Tibial nerve (tissue), 4 donors: ENCODE results near the gene NCSTN. TPM values are rescaled to one million over a fixed set of nuclear protein-coding genes. Genes with fewer than 3 reads are reported as not detected.

Source experiments
- DNase-seq, 2 donors: peaks; one replicate each; pipeline ENCODE4 v3.0.0-alpha.2; 2019; ENCODE audit warnings: low spot score in 2 of 2
- H3K27ac ChIP-seq, 4 donors: fragments of 200-600 bp; sonication (generic) in 3 of 4; one replicate each; pipeline ENCODE4 v1.5.1; 2017 to 2019; ENCODE audit warnings: mild to moderate bottlenecking in 1 of 4
- H3K27me3 ChIP-seq, 2 donors: fragments of 200-600 bp; sonication (generic) in 1 of 2; one replicate each; pipeline versions ENCODE4 v1.5.1 to v1.6.0; 2017 to 2019
- H3K36me3 ChIP-seq, 3 donors: fragments of 200-600 bp; sonication (generic); one replicate each; pipeline ENCODE4 v1.5.1; 2018 to 2019
- H3K4me1 ChIP-seq, 4 donors: fragments of 200-600 bp; sonication (generic) in 3 of 4; one replicate each; pipeline ENCODE4 v1.5.1; 2017 to 2019
- H3K4me3 ChIP-seq, 4 donors: fragments of 200-600 bp; sonication (generic) in 3 of 4; one replicate each; pipeline ENCODE4 v1.5.1; 2017 to 2019; ENCODE audit warnings: mild to moderate bottlenecking in 1 of 4, moderate library complexity in 1 of 4
- H3K9me3 ChIP-seq, 4 donors: fragments of 200-600 bp; sonication (generic) in 3 of 4; one replicate each; pipeline ENCODE4 v1.5.1; 2017 to 2019
- EP300 ChIP-seq, 2 donors: sonication (generic); formaldehyde crosslinking; IDR thresholded peaks; one replicate each; pipeline ENCODE4 v1.6.1; 2017; ENCODE audit warnings: antibody characterized with exemption in 2 of 2, mild to moderate bottlenecking in 1 of 2
- POLR2A ChIP-seq, 2 donors: fragments of 450-650 bp; IDR thresholded peaks; one replicate each; pipeline ENCODE4 v1.6.1; 2017; ENCODE audit warnings: antibody characterized with exemption in 2 of 2, mild to moderate bottlenecking in 2 of 2, moderate library complexity in 2 of 2
- WGBS, 2 donors: methylation state at CpG; one replicate each; pipeline ENCODE4 v1.1.5; 2018; 5-methylcytosine and 5-hydroxymethylcytosine counted together
- total RNA-seq, 4 donors: library from RNA; depleted of rRNA; stranded (reverse); fragments of >200 nt; gene quantifications; one replicate each; pipeline ENCODE4 v1.1.0, GENCODE V29; 2016
- TF ChIP-seq, protein P1 (sequence below), 5 experiments: fragments of 200-600 bp in 3 of 5; fragments of 450-650 bp in 2 of 5; sonication (generic) in 3 of 5; IDR thresholded peaks; one replicate each; pipeline ENCODE4 v1.5.1; 2016 to 2019; ENCODE audit warnings: antibody characterized with exemption in 5 of 5, mild to moderate bottlenecking in 3 of 5, moderate library complexity in 2 of 5

Gene NCSTN
- total RNA-seq, 4 donors from 2014 or later: 60.6 to 85.5 (median 73.0) TPM

DNA sequence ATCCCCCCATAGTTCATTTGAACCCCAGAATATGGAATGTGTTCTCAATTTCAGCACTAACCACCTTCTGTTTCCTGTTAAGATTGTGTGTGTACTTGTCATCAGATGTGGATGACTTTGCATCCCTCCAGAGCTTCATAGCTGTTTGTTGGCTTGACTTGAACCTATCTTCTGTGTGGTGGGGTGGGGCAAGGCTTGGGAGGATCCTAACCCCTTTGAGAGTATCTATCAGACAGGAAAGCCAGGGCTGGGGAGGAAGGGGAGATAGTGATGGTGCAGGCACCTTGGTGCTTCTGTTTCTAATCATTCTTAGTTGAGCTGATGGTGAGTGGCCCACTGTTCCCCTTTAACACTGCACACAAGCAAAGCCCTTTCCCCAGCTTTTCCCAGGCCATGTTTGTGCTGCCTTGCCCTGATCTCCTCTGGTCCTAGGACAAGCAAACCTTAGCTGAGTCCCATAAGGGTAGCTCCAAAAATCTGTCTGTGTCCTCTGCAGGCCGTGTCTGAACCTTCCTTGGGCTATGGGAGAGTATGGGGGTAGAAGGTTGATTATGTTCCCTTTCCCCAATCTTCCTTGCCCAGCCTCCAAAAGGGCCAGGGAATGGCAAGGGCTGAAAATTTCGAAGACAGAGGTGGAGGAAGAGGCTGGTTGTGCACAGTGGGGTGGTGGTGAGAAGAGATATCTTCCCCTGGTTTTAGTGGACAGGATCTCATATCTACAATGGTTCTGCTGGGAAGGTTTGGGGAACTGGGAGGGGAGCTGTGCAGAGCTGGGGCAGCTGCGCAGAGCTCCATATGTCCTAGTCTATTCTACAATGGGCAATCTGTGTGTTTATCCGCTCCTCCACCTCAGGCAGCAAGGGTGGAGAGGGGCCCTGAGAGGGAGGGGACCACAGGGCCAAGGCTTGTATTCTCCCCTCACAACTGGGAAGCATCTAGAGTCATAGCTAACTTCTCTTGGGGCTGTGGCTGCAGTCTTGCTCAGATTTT is 25.0 kb downstream of the NCSTN start:
- Histone ChIP-seq H3K4me3 (no peak overlapping the region), H3K27me3 (no peaks in the 10 kb centered on the region), H3K27ac (no peak overlapping the region), H3K9me3 (no peaks in the 10 kb centered on the region), H3K4me1 (no peaks in the 10 kb centered on the region), H3K36me3 (no peaks in the 10 kb centered on the region)
- TF ChIP-seq EP300 (IDR thresholded peaks at IDR 0.05) (no peak), POLR2A (IDR thresholded peaks at IDR 0.05) (no peak)
- TF ChIP-seq, protein P1, sequence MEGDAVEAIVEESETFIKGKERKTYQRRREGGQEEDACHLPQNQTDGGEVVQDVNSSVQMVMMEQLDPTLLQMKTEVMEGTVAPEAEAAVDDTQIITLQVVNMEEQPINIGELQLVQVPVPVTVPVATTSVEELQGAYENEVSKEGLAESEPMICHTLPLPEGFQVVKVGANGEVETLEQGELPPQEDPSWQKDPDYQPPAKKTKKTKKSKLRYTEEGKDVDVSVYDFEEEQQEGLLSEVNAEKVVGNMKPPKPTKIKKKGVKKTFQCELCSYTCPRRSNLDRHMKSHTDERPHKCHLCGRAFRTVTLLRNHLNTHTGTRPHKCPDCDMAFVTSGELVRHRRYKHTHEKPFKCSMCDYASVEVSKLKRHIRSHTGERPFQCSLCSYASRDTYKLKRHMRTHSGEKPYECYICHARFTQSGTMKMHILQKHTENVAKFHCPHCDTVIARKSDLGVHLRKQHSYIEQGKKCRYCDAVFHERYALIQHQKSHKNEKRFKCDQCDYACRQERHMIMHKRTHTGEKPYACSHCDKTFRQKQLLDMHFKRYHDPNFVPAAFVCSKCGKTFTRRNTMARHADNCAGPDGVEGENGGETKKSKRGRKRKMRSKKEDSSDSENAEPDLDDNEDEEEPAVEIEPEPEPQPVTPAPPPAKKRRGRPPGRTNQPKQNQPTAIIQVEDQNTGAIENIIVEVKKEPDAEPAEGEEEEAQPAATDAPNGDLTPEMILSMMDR (IDR thresholded peaks at IDR 0.05): no peak
- DNase-seq: no peak
- 74 to 80% methylated on average over 4 of the region's 4 CpGs for WGBS, 2 donors

DNA sequence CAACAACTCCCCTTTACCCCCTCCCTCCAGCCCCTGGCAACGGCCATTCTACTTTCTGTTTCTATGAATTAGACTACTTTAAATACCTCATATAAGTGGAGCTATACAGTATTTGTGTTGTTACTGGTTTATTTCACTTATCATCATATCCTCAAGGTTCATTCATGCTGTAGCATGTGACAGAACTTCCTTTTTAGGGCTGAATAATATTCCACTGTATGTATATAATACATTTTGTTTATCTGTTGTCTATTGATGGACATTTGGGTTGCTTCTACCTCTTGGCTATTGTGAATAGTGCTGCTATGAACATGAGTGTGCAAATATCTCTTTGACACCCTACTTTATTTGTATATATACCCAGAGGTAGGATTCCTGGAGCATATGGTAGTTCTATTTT is 25.9 kb downstream of the NCSTN start:
- no peaks in the 10 kb centered on the region for H3K27me3 ChIP-seq

DNA sequence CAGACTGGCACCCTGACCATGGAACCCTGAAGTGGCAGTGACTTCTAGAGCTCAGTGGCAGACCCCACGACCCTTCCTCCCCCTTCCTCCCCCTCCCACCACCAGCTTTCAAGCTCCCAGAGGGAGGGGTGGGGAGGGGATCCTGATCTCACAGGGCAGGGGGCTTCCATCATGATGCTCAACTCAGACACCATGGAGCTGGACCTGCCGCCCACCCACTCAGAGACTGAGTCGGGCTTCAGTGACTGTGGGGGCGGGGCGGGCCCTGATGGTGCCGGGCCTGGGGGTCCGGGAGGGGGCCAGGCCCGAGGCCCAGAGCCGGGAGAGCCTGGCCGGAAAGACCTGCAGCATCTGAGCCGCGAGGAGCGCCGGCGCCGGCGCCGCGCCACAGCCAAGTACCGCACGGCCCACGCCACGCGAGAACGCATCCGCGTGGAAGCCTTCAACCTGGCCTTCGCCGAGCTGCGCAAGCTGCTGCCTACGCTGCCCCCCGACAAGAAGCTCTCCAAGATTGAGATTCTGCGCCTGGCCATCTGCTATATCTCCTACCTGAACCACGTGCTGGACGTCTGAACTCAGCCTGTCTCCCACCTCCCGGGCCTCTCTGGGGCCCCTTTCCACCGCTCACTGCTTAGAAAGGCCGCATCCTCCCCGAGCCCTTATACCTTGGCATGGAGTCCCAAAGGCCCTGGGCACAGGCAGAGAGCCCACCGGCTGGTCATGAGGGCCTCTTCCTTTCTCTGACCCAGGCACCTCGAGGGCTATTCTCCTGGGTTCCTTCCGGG is 27.6 kb downstream of the NCSTN start:
- no peak overlapping the region for H3K4me3 ChIP-seq
- H3K36me3 ChIP-seq: no peaks in the 10 kb centered on the region
- TF ChIP-seq EP300 (IDR thresholded peaks at IDR 0.05) (no peak), POLR2A (IDR thresholded peaks at IDR 0.05) (no peak)
- TF ChIP-seq, protein P1 (IDR thresholded peaks at IDR 0.05): no peak
- no peaks in the 10 kb centered on the region for H3K9me3 ChIP-seq
- peaks cover 0 to 21% (median 11%) of the 10 kb centered on the region in 4 donors for H3K4me1 ChIP-seq
- WGBS, 2 donors: 64 to 71% methylated on average over 14 to 41 of the region's 42 CpGs
- no peak for DNase-seq
- H3K27ac ChIP-seq: no peak overlapping the region
- H3K27me3 ChIP-seq: no peaks in the 10 kb centered on the region

More for the DNA sequence above, 25.9 kb downstream of the NCSTN start:
- Histone ChIP-seq H3K4me3 (no peak overlapping the region), H3K27ac (no peak overlapping the region), H3K9me3 (no peaks in the 10 kb centered on the region), H3K4me1 (peaks cover 0 to 4% (median 1%) of the 10 kb centered on the region in 4 donors), H3K36me3 (no peaks in the 10 kb centered on the region)
- 70 to 76% methylated on average over 1 of the region's 1 CpG for WGBS, 2 donors
- no peak for DNase-seq
- TF ChIP-seq, protein P1 (IDR thresholded peaks at IDR 0.05): no peak
- TF ChIP-seq POLR2A (IDR thresholded peaks at IDR 0.05): no peak
- TF ChIP-seq EP300 (IDR thresholded peaks at IDR 0.05): no peak

DNA sequence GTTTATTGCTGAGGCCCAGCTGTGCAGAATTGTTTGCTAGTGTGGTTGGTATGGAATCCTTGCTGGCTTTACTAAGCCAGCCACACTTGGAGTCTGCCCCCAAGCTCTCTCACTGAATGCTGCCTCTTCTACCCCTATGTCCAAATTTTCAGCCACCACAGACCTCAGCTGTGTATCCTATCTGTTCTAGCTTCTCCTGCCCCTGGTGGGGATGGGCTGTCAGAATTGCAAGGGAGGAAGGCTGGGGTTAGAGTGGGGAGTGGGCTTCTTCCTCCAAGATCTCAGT is 28.1 kb downstream of the NCSTN start:
- peaks cover 0 to 26% (median 16%) of the 10 kb centered on the region in 4 donors for H3K4me1 ChIP-seq
- no peak overlapping the region for H3K27ac ChIP-seq
- no peaks in the 10 kb centered on the region for H3K9me3 ChIP-seq
- H3K36me3 ChIP-seq: no peaks in the 10 kb centered on the region
- no peak overlapping the region for H3K4me3 ChIP-seq
- no peaks in the 10 kb centered on the region for H3K27me3 ChIP-seq
- DNase-seq: no peak
- TF ChIP-seq, protein P1 (IDR thresholded peaks at IDR 0.05): no peak
- TF ChIP-seq POLR2A (IDR thresholded peaks at IDR 0.05) (no peak), EP300 (IDR thresholded peaks at IDR 0.05) (no peak)

DNA sequence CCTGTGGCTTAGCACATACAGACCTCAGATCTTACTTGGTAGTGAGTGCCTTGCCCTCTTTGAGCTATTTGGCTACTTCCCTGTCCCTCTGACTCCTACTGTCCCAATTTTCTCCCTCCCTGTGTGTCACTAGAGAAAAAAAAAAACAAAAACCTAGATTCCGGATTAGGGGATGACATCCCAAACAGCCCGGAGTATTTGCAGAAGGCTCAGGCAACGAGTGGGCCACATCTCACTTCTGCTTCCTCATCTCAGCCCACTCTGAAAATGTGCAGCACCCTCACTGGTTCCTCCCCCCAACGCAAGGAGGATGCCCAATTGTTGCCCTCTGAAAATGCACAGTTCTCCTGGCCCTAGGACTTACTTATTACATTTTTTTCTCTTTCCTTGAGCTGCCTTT is 28.6 kb downstream of the NCSTN start:
- no peak for TF ChIP-seq EP300 (IDR thresholded peaks at IDR 0.05)
- TF ChIP-seq, protein P1 (IDR thresholded peaks at IDR 0.05): no peak
- Histone ChIP-seq H3K9me3 (no peaks in the 10 kb centered on the region), H3K27me3 (no peaks in the 10 kb centered on the region), H3K4me1 (peaks cover 0 to 29% (median 20%) of the 10 kb centered on the region in 4 donors), H3K36me3 (no peaks in the 10 kb centered on the region), H3K4me3 (no peak overlapping the region), H3K27ac (no peak overlapping the region)
- WGBS, 2 donors: 76 to 78% methylated on average over 4 of the region's 4 CpGs
- DNase-seq: no peak
